Measurements from ENCODE around the gene MBD6.

DNA sequence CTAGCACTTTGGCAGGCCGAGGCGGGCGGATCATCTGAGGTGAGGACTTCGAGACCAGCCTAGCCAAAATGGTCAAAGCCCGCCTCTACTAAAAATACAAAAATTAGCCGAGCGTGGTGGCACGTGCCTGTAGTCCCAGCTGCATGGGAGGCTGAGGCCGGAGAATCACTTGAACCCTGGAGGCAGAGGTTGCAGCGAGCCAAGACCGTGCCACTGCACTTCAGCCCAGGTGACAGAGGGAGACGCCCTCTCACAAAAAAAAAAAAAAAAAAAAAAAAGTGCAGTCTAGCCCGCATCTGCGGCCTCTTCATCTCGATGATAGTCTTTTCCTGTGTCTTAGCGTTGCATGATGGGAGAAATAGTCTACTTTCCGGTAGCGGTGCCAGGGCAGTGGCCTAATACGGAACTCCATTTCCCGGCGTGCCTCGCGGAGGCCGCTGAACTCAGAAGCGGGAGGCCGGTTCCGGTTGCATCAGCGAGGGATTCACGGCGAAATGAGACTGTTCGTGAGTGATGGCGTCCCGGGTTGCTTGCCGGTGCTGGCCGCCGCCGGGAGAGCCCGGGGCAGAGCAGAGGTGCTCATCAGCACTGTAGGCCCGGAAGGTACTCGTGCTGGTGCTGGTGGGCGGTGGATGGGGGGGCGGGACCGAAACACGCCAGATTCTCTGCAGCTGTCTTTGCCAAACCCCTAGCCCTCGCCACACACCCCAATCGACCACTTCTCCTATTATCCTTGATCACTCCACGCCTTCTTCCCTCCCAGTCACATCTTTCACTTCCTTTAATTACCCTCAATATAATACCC lies 34.8 kb upstream of the MBD6 start, which contains the start of gene MARS1:
- TF ChIP-seq EZH2 (IDR thresholded peaks at IDR 0.05; ENCODE audit: insufficient read depth, poor library complexity, severe bottlenecking) (no peak), EZH2phosphoT487 (IDR thresholded peaks at IDR 0.05; ENCODE audit: insufficient read depth, low read depth) (no peak)
